Measurements from ENCODE around the gene CETN3. TPM values are rescaled to one million over a fixed set of nuclear protein-coding genes. Genes with fewer than 3 reads are reported as not detected.

Gene CETN3
- total RNA-seq, 2 experiments from 2014 or later = 46.1 to 49.2 TPM

DNA sequence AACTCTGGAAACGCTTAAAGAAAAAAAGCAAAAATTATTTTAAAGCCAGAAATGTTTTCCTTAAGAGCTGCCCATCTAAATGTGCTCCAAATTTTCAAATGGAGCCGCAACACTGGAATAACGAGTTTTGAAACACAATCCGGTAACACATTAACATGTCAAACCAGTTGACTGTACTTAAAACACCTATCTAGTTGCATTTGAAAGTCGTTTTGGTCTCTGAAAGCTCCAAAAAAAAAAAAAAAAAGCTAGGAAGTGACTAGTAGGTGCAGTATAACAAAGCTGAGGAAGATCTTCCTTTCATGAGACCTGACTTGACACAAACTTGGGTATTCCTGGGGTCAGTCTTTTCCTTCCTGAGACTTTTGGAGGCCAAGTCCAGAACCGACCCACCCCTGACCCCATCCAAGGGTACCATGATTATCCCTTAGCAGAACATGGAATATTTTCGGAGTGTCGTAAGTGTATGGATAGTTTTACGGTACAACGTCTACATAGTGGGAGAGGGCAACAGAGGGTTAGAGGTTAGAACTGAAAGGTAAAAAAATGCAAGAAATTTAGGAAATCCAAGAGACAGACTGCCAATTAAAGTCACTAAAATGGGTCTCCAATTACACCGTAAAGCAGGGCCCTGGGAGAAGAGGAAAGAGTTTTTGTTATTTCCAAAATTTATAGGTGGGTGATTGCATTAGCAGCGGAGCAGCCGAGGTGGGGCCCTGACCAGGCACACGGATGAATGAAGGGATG is 812 bp downstream of the CETN3 start:
- H3K4me1 Mint-ChIP-seq (ENCODE audit: low read depth) = peaks cover 17% of the 10 kb centered on the region
- intact Hi-C loops (cut with micrococcal nuclease) = loop anchor here (10.0 kb wide), 1 partner anchor 116 kb away; the partner anchor contains the start of gene LYSMD3
- H3K36me3 Mint-ChIP-seq (ENCODE audit: low read depth) = peaks cover 19% of the 10 kb centered on the region
- no peak for ATAC-seq
- no peak overlapping the region for H3K4me3 Mint-ChIP-seq
- no peaks in the 10 kb centered on the region for H3K27me3 Mint-ChIP-seq
- TF ChIP-seq, protein P1, sequence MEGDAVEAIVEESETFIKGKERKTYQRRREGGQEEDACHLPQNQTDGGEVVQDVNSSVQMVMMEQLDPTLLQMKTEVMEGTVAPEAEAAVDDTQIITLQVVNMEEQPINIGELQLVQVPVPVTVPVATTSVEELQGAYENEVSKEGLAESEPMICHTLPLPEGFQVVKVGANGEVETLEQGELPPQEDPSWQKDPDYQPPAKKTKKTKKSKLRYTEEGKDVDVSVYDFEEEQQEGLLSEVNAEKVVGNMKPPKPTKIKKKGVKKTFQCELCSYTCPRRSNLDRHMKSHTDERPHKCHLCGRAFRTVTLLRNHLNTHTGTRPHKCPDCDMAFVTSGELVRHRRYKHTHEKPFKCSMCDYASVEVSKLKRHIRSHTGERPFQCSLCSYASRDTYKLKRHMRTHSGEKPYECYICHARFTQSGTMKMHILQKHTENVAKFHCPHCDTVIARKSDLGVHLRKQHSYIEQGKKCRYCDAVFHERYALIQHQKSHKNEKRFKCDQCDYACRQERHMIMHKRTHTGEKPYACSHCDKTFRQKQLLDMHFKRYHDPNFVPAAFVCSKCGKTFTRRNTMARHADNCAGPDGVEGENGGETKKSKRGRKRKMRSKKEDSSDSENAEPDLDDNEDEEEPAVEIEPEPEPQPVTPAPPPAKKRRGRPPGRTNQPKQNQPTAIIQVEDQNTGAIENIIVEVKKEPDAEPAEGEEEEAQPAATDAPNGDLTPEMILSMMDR (IDR thresholded peaks at IDR 0.05) = no peak
- H3K9me3 Mint-ChIP-seq = no peaks in the 10 kb centered on the region
- no peak for DNase-seq
- ChIA-PET POLR2A (interaction anchor here (1.1 to 1.5 kb wide), 2 partner anchors 7 to 53 kb away, joined by 3 to 6 read pairs; no protein-coding TSS in a partner anchor), CTCF (interaction anchor here (2.4 to 3.0 kb wide), 2 partner anchors 31 to 120 kb away, joined by 8 to 11 read pairs; no protein-coding TSS in a partner anchor)
- no peak overlapping the region for H3K27ac Mint-ChIP-seq

- Mint-ChIP-seq H3K27ac (no peak overlapping the region), H3K4me1 (ENCODE audit: low read depth) (peaks cover 21% of the 10 kb centered on the region), H3K36me3 (ENCODE audit: low read depth) (peaks cover 25% of the 10 kb centered on the region), H3K9me3 (no peaks in the 10 kb centered on the region), H3K27me3 (no peaks in the 10 kb centered on the region), H3K4me3 (no peak overlapping the region)
- ATAC-seq (no peak), DNase-seq (no peak)
- ChIA-PET CTCF (no interaction called here), POLR2A (no interaction called here)
- intact Hi-C loops (cut with micrococcal nuclease) = loop anchor here (10.0 kb wide), 1 partner anchor 118 kb away; the partner anchor contains the start of gene LYSMD3
- TF ChIP-seq, protein P1 (IDR thresholded peaks at IDR 0.05) = no peak
Measured at GRCh38 chr5:90406466-90406865, 3.1 kb downstream of the CETN3 start.

GRCh38 chr5:90402521-90403255 is 6.9 kb downstream of the CETN3 start:
- intact Hi-C loops (cut with micrococcal nuclease) = loop anchor here (10.0 kb wide), 1 partner anchor 122 kb away; the partner anchor contains the start of gene LYSMD3
- CTCF ChIA-PET = no interaction called here
- no peaks in the 10 kb centered on the region for H3K9me3 Mint-ChIP-seq

DNA sequence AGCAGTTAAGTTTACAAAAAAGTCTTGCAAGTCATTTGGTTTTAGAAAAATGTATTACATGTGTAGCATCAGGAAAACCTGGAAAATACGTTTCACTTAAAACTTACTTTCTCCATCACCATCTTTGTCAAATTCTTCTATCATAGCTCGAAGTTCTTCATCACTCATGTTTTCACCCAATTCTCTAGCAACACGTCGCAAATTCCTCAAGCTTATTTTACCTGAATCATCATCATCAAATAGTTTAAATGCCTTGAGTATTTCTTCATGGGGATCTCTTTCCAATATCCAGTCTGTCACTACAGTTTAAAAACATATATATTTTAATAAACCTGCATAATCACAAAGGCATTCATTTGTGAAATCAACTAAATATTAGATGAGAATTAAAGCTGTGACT is 10.3 kb downstream of the CETN3 start:
- POLR2A ChIA-PET = no interaction called here
- TF ChIP-seq, protein P1 (IDR thresholded peaks at IDR 0.05) = no peak
- H3K27me3 Mint-ChIP-seq = no peaks in the 10 kb centered on the region
- no peak overlapping the region for H3K4me3 Mint-ChIP-seq
- no peaks in the 10 kb centered on the region for H3K9me3 Mint-ChIP-seq
- CTCF ChIA-PET = interaction anchor here (1.1 kb wide), 1 partner anchor 384 kb away, joined by 3 read pairs; no protein-coding TSS in a partner anchor
- ATAC-seq (no peak), DNase-seq (no peak)
- intact Hi-C loops (cut with micrococcal nuclease) = no loop called here
- H3K4me1 Mint-ChIP-seq (ENCODE audit: low read depth) = peaks cover 5% of the 10 kb centered on the region
- peaks cover 22% of the 10 kb centered on the region for H3K36me3 Mint-ChIP-seq (ENCODE audit: low read depth)
- H3K27ac Mint-ChIP-seq = no peak overlapping the region

More at GRCh38 chr5:90402521-90403255, 6.9 kb downstream of the CETN3 start:
- Mint-ChIP-seq H3K4me1 (ENCODE audit: low read depth) (peaks cover 22% of the 10 kb centered on the region), H3K4me3 (no peak overlapping the region), H3K27ac (no peak overlapping the region), H3K27me3 (no peaks in the 10 kb centered on the region), H3K36me3 (ENCODE audit: low read depth) (peaks cover 38% of the 10 kb centered on the region)
- POLR2A ChIA-PET = no interaction called here
- DNase-seq (no peak), ATAC-seq (no peak)
- TF ChIP-seq, protein P1 (IDR thresholded peaks at IDR 0.05) = no peak

All from activated CD8-positive, alpha-beta T cell treated with anti-CD3 and anti-CD28 coated beads for 36 hours (primary cell).